ENCODE measurements around the gene DOCK3. TPM values are rescaled to one million over a fixed set of nuclear protein-coding genes. Genes with fewer than 3 reads are reported as not detected.

The DOCK3 gene
- total and polyA plus RNA-seq, 2 donors from 2014 or later = 0.49 to 0.54 TPM

- DNase-seq (no peak), FAIRE-seq (no peak)
- no peak overlapping the region for H3K4me3 ChIP-seq (ENCODE audit: low read length in 3 of 3)
- H3K9ac ChIP-seq (ENCODE audit: low read length in 3 of 3) = no peak overlapping the region
- H3K4me1 ChIP-seq (ENCODE audit: control insufficient read depth in 2 of 3, insufficient read depth in 2 of 3, low read depth in 1 of 3, low read length in 3 of 3) = no peaks in the 10 kb centered on the region
- no peaks in the 10 kb centered on the region for H3K36me3 ChIP-seq (ENCODE audit: control insufficient read depth in 2 of 3, insufficient read depth in 3 of 3, low read length in 3 of 3)
- H3K27ac ChIP-seq (ENCODE audit: low read depth in 2 of 2, low read length in 2 of 2) = no peak overlapping the region
- TF ChIP-seq CTCF (IDR thresholded peaks at IDR 0.05; ENCODE audit: borderline replicate concordance, extremely low read depth, insufficient read depth) = no peak
- no peaks in the 10 kb centered on the region for H3K27me3 ChIP-seq (ENCODE audit: control insufficient read depth, insufficient read depth, low read length)
- H3K9me3 ChIP-seq (ENCODE audit: control insufficient read depth in 2 of 3, insufficient read depth in 1 of 3, low read length in 3 of 3) = peaks cover 0 to 8% (median 0%) of the 10 kb centered on the region in 3 donors
- intact Hi-C loops (cut with DNase I) = no loop called here
Observed at GRCh38 chr3:50985893-50986292, 311.2 kb downstream of the DOCK3 start.

GRCh38 chr3:50986726-50987125 lies 312.0 kb downstream of the DOCK3 start:
- H3K4me3 ChIP-seq (ENCODE audit: low read length in 3 of 3) = no peak overlapping the region
- FAIRE-seq (no peak), DNase-seq (no peak)
- H3K27me3 ChIP-seq (ENCODE audit: control insufficient read depth, insufficient read depth, low read length) = no peaks in the 10 kb centered on the region
- intact Hi-C loops (cut with DNase I) = no loop called here
- H3K27ac ChIP-seq (ENCODE audit: low read depth in 2 of 2, low read length in 2 of 2) = no peak overlapping the region
- no peak for TF ChIP-seq CTCF (IDR thresholded peaks at IDR 0.05; ENCODE audit: borderline replicate concordance, extremely low read depth, insufficient read depth)
- peaks cover 0 to 11% (median 0%) of the 10 kb centered on the region in 3 donors for H3K9me3 ChIP-seq (ENCODE audit: control insufficient read depth in 2 of 3, insufficient read depth in 1 of 3, low read length in 3 of 3)
- H3K9ac ChIP-seq (ENCODE audit: low read length in 3 of 3) = no peak overlapping the region
- no peaks in the 10 kb centered on the region for H3K36me3 ChIP-seq (ENCODE audit: control insufficient read depth in 2 of 3, insufficient read depth in 3 of 3, low read length in 3 of 3)
- no peaks in the 10 kb centered on the region for H3K4me1 ChIP-seq (ENCODE audit: control insufficient read depth in 2 of 3, insufficient read depth in 2 of 3, low read depth in 1 of 3, low read length in 3 of 3)

- no peak overlapping the region for H3K27ac ChIP-seq (ENCODE audit: low read depth in 2 of 2, low read length in 2 of 2)
- no peaks in the 10 kb centered on the region for H3K36me3 ChIP-seq (ENCODE audit: control insufficient read depth in 2 of 3, insufficient read depth in 3 of 3, low read length in 3 of 3)
- H3K4me3 ChIP-seq (ENCODE audit: low read length in 3 of 3) = no peak overlapping the region
- H3K9me3 ChIP-seq (ENCODE audit: control insufficient read depth in 2 of 3, insufficient read depth in 1 of 3, low read length in 3 of 3) = peaks cover 0 to 9% (median 2%) of the 10 kb centered on the region in 3 donors
- DNase-seq (no peak), FAIRE-seq (no peak)
- no peak for TF ChIP-seq CTCF (IDR thresholded peaks at IDR 0.05; ENCODE audit: borderline replicate concordance, extremely low read depth, insufficient read depth)
- H3K27me3 ChIP-seq (ENCODE audit: control insufficient read depth, insufficient read depth, low read length) = no peaks in the 10 kb centered on the region
- no peaks in the 10 kb centered on the region for H3K4me1 ChIP-seq (ENCODE audit: control insufficient read depth in 2 of 3, insufficient read depth in 2 of 3, low read depth in 1 of 3, low read length in 3 of 3)
- no peak overlapping the region for H3K9ac ChIP-seq (ENCODE audit: low read length in 3 of 3)
- intact Hi-C loops (cut with DNase I) = no loop called here
Observed at GRCh38 chr3:50994537-50994936, 319.8 kb downstream of the DOCK3 start.

Data from kidney (tissue), 14 donors.